IMR-90 (cell line): ENCODE data around the gene OVCA2. TPM values are rescaled to one million over a fixed set of nuclear protein-coding genes. Genes with fewer than 3 reads are reported as not detected.
A peak's percentile ranks its signal among the peaks of the same experiment; 100 is the strongest.

Experiments
- ATAC-seq: fragments of 200-7000 bp; cut with Tn5 transposase; 2 replicates; pipeline ENCODE4 v1.9.1; 2020; ENCODE audit warnings: low read depth, mild to moderate bottlenecking, moderate library complexity
- BruUV-seq: library from RNA; stranded (reverse); fragments of 400-500 nt; replicated peaks from 2 replicates; lab custom pipeline; 2021; lab: Mats Ljungman, UMichigan
- CTCF ChIA-PET: fragments of 300-600 bp; formaldehyde crosslinking; extraction: SDS; loops from one replicate; lab custom pipeline; 2021; ENCODE audit warnings: antibody characterized with exemption; lab: Yijun Ruan, JAX
- POLR2A ChIA-PET: fragments of 300-600 bp; sonication (Branson Sonifier 250); formaldehyde crosslinking; loops from one replicate; lab custom pipeline; 2022; ENCODE audit warnings: antibody characterized with exemption; ENCODE audit not compliant: unreplicated experiment; lab: Charles Lee
- DNase-seq: peaks from one replicate; pipeline ENCODE4 v3.0.0; 2013
- H2AFZ ChIP-seq: replicated peaks from 2 replicates; pipeline ENCODE3; 2013; ENCODE audit warnings: low read length, mild to moderate bottlenecking; ENCODE audit not compliant: poor library complexity
- H2AK5ac ChIP-seq: 2 replicates; pipeline ENCODE4 v1.6.1; 2013; ENCODE audit warnings: low read depth, low read length, inconsistent platforms
- H2AK9ac ChIP-seq: replicated peaks from 2 replicates; pipeline ENCODE3; 2013; ENCODE audit warnings: mild to moderate bottlenecking, low read depth, low read length, moderate library complexity; ENCODE audit not compliant: poor library complexity
- H2BK120ac ChIP-seq: 2 replicates; pipeline ENCODE4 v1.6.1; 2013; ENCODE audit warnings: low read depth, low read length, inconsistent platforms
- H2BK15ac ChIP-seq: 3 replicates; pipeline ENCODE4 v1.6.1; 2013; ENCODE audit warnings: low read depth, low read length, inconsistent platforms
- H2BK20ac ChIP-seq: 2 replicates; pipeline ENCODE4 v1.6.1; 2013; ENCODE audit warnings: low read depth, mild to moderate bottlenecking, inconsistent platforms, low read length, moderate library complexity
- H2BK5ac ChIP-seq: 2 replicates; pipeline ENCODE4 v1.6.1; 2013; ENCODE audit warnings: mild to moderate bottlenecking, low read depth, low read length, inconsistent platforms; ENCODE audit not compliant: poor library complexity, severe bottlenecking
- H3K14ac ChIP-seq: replicated peaks from 2 replicates; pipeline ENCODE4 v1.6.1; 2013; ENCODE audit warnings: low read depth, low read length, inconsistent platforms
- H3K18ac ChIP-seq: 2 replicates; pipeline ENCODE4 v1.6.1; 2013; ENCODE audit warnings: low read depth, low read length, control low read depth
- H3K23ac ChIP-seq: 2 replicates; pipeline ENCODE4 v1.6.1; 2013; ENCODE audit warnings: low read depth, low read length, inconsistent platforms
- H3K27ac ChIP-seq: 2 replicates; pipeline ENCODE4 v1.5.1; 2013; ENCODE audit warnings: mild to moderate bottlenecking, control low read depth, low read length; ENCODE audit not compliant: insufficient read depth
- H3K27me3 ChIP-seq: 2 replicates; pipeline ENCODE4 v1.6.1; 2013; ENCODE audit warnings: low read length; ENCODE audit not compliant: control insufficient read depth, insufficient read depth
- H3K36me3 ChIP-seq: 2 replicates; pipeline ENCODE4 v1.6.1; 2013; ENCODE audit warnings: low read length, mixed read lengths; ENCODE audit not compliant: control insufficient read depth, insufficient read depth
- H3K4ac ChIP-seq: 2 replicates; pipeline ENCODE4 v1.6.1; 2013; ENCODE audit warnings: low read depth, low read length, inconsistent platforms
- H3K4me1 ChIP-seq: 2 replicates; pipeline ENCODE4 v1.6.1; 2013; ENCODE audit warnings: low read length, mixed read lengths; ENCODE audit not compliant: control insufficient read depth, insufficient read depth
- H3K4me2 ChIP-seq: 2 replicates; pipeline ENCODE4 v1.6.1; 2013; ENCODE audit warnings: low read depth, mild to moderate bottlenecking, control low read depth, low read length, moderate library complexity
- H3K4me3 ChIP-seq: 2 replicates; pipeline ENCODE4 v1.5.1; 2013; ENCODE audit warnings: low read depth, mild to moderate bottlenecking, control low read depth, low read length, moderate library complexity; ENCODE audit not compliant: insufficient read depth
- H3K56ac ChIP-seq: 2 replicates; pipeline ENCODE4 v1.6.1; 2013; ENCODE audit warnings: low read length, inconsistent platforms; ENCODE audit not compliant: insufficient read depth; ENCODE audit errors: extremely low read depth
- H3K79me1 ChIP-seq, 2 experiments: 2 replicates each; pipeline ENCODE4 v1.6.1; 2013; ENCODE audit warnings: low read length in 2 of 2, inconsistent platforms in 1 of 2, low read depth in 1 of 2
- H3K9ac ChIP-seq: 2 replicates; pipeline ENCODE4 v1.6.1; 2013; ENCODE audit warnings: low read depth, low read length, control low read depth
- H3K9me1 ChIP-seq: 2 replicates; pipeline ENCODE4 v1.6.1; 2013; ENCODE audit warnings: low read length, inconsistent platforms; ENCODE audit not compliant: insufficient read depth
- H3K9me3 ChIP-seq: 2 replicates; pipeline ENCODE4 v1.6.1; 2013; ENCODE audit warnings: low read length; ENCODE audit not compliant: control insufficient read depth, insufficient read depth
- H4K20me1 ChIP-seq: 2 replicates; pipeline ENCODE4 v1.6.1; 2013; ENCODE audit warnings: low read length, inconsistent platforms; ENCODE audit not compliant: insufficient read depth
- H4K5ac ChIP-seq: 2 replicates; pipeline ENCODE4 v1.6.1; 2013; ENCODE audit warnings: mild to moderate bottlenecking, low read depth, low read length, control low read depth
- H4K8ac ChIP-seq, 2 experiments: 2 replicates each; pipeline ENCODE4 v1.6.1; 2013; ENCODE audit warnings: low read depth in 2 of 2, low read length in 2 of 2, control low read depth in 1 of 2, inconsistent platforms in 1 of 2
- H4K91ac ChIP-seq: 2 replicates; pipeline ENCODE4 v1.6.1; 2013; ENCODE audit warnings: low read depth, low read length, inconsistent platforms; ENCODE audit not compliant: insufficient read depth
- BHLHE40 ChIP-seq: fragments of 150-350 bp; IDR thresholded peaks from 2 replicates; pipeline ENCODE4 v1.6.1; 2016; ENCODE audit warnings: mild to moderate bottlenecking, low read depth, low read length
- CHD1 ChIP-seq: IDR thresholded peaks from 2 replicates; pipeline ENCODE4 v1.6.1; 2012; ENCODE audit warnings: low read depth, low read length, improper control_type of control experiment
- ELK1 ChIP-seq: fragments of 150-350 bp; IDR thresholded peaks from 2 replicates; pipeline ENCODE4 v1.6.1; 2016; ENCODE audit warnings: low read depth, mild to moderate bottlenecking, low read length, moderate library complexity, borderline replicate concordance
- FOS ChIP-seq: fragments of 150-350 bp; IDR thresholded peaks from 2 replicates; pipeline ENCODE4 v1.6.1; 2016; ENCODE audit warnings: low read depth, low read length
- POLR2A ChIP-seq: IDR thresholded peaks from 2 replicates; pipeline ENCODE4 v1.6.1; 2012; ENCODE audit warnings: mild to moderate bottlenecking, low read depth, low read length
- RFX5 ChIP-seq: IDR thresholded peaks from 2 replicates; pipeline ENCODE4 v1.8.0; 2012; ENCODE audit warnings: low read depth, mild to moderate bottlenecking, low read length, moderate library complexity
- SMC3 ChIP-seq: fragments of 150-350 bp; IDR thresholded peaks from 2 replicates; pipeline ENCODE4 v1.6.1; 2016; ENCODE audit warnings: low read depth, mild to moderate bottlenecking, antibody characterized with exemption, low read length, moderate library complexity
- WGBS, 2 experiments: methylation state at CpG; one replicate each; pipeline versions ENCODE4 v1.1.5 to v1.1.7; 2013; ENCODE audit warnings: missing lambda C conversion rate in 2 of 2; ENCODE audit not compliant: insufficient read length in 1 of 2; ENCODE audit errors: extremely low coverage in 2 of 2; 5-methylcytosine and 5-hydroxymethylcytosine counted together
- dilution Hi-C: fragments of 300-500 bp; cut with HindIII; formaldehyde crosslinking; loops from one replicate; pipeline ENCODE4 v1.14.3; 2018; ENCODE audit warnings: low sequenced_read_pairs; ENCODE audit not compliant: unreplicated experiment
- in situ Hi-C: fragments of 300-500 bp; cut with MboI; formaldehyde crosslinking; loops from 3 replicates; pipeline ENCODE4 v1.14.3; 2019; ENCODE audit warnings: low sequenced_read_pairs, inconsistent platforms, mixed read lengths
- intact Hi-C: fragments of 100-400 bp; cut with micrococcal nuclease; formaldehyde crosslinking; loops from 2 replicates; pipeline ENCODE4 v1.10.0; 2022
- polyA plus RNA-seq, 3 experiments: library from polyadenylated mRNA; depleted of rRNA; stranded (reverse); fragments of >200 nt; gene quantifications; 2 replicates each; pipeline ENCODE4 v1.2.3, GENCODE V29; 2012; ENCODE audit warnings: low replicate concordance in 1 of 3
- total RNA-seq: library from RNA; depleted of rRNA; stranded (reverse); fragments of >200 nt; gene quantifications from 2 replicates; pipeline ENCODE4 v1.2.3, GENCODE V29; 2012

Gene OVCA2
- total and polyA plus RNA-seq, 2 of the 4 experiments (the other 2 are of a cell fraction): 38.7 to 46.9 TPM

DNA sequence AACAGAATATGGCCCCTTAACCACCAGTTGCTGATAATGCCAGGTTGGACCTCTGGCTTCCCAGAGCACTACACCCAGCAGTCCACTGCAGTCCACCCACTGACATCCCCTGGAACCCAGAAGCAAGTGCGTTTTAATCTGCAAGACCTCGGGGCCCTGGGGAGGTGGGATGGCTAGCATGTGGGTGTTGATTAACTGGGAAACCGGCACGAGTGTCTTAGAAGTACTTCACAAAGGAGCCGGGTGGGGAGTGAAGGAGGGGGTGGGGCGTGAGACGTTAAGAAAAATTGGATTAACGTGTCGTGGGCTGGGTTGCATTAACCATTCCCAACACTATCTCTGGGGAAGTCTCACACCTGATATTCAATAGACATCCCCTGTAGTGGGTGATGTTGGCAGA is 7.0 kb downstream of the OVCA2 start:
- H2AFZ ChIP-seq: no peak overlapping the region
- intact Hi-C loops: no loop called here
- in situ Hi-C loops: loop anchor here (25.0 kb wide), 1 partner anchor 337 kb away; the partner anchor contains the start of genes TLCD2 and WDR81
- POLR2A ChIA-PET: no interaction called here
- no peaks in the 10 kb centered on the region for H3K9me3 ChIP-seq
- no peak overlapping the region for H4K91ac ChIP-seq
- no peak overlapping the region for H4K5ac ChIP-seq
- DNase-seq (no peak), ATAC-seq (no peak)
- peak overlapping the region; percentile 66; the same call in 1 of the 2 replicates for H3K23ac ChIP-seq
- H3K27me3 ChIP-seq: no peaks in the 10 kb centered on the region
- peaks cover 8% of the 10 kb centered on the region; the same call in 1 of the 2 replicates for H3K9me1 ChIP-seq
- H3K9ac ChIP-seq: 0 out of 2 replicates have a peak overlapping the region, but pooled peaks have one; percentile 30
- peaks cover 10% of the 10 kb centered on the region for H3K4me1 ChIP-seq
- no peak overlapping the region for H2AK9ac ChIP-seq
- TF ChIP-seq POLR2A (peak; percentile 38; the same call in 1 of the 2 replicates), FOS (no peak), RFX5 (no peak), BHLHE40 (no peak), ELK1 (no peak), CHD1 (no peak), SMC3 (no peak)
- H3K27ac ChIP-seq: no peak overlapping the region
- H3K4me2 ChIP-seq: peak overlapping the region; percentile 95; the same call in 1 of the 2 replicates
- H3K4me3 ChIP-seq: no peak overlapping the region
- no peak overlapping the region for H2BK5ac ChIP-seq
- CTCF ChIA-PET: interaction anchor here (0.6 kb wide), 1 partner anchor 238 kb away, joined by 3 read pairs; no protein-coding TSS in a partner anchor
- H3K56ac ChIP-seq: no peak overlapping the region
- H2BK20ac ChIP-seq: no peak overlapping the region
- no peak overlapping the region for H2BK15ac ChIP-seq
- no peak overlapping the region for H2BK120ac ChIP-seq
- dilution Hi-C loops: no loop called here
- peaks cover 15% of the 10 kb centered on the region for H4K20me1 ChIP-seq
- no peak overlapping the region for H3K18ac ChIP-seq
- peaks cover 6 to 25% of the 10 kb centered on the region in 2 experiments for H3K79me1 ChIP-seq
- WGBS, 2 experiments: no CpG with 5 or more reads among the region's 9 CpGs
- no peak overlapping the region for H4K8ac ChIP-seq
- BruUV-seq: no TSS peak
- peak overlapping the region; percentile 43; the same call in 1 of the 2 replicates for H3K14ac ChIP-seq
- H3K4ac ChIP-seq: no peak overlapping the region
- H2AK5ac ChIP-seq: no peak overlapping the region
- peaks cover 5% of the 10 kb centered on the region; the same call in 1 of the 2 replicates for H3K36me3 ChIP-seq
